ENCODE measurements around the gene B4GALT3. TPM values are rescaled to one million over a fixed set of nuclear protein-coding genes. Genes with fewer than 3 reads are reported as not detected.
A peak's percentile ranks its signal among the peaks of the same experiment; 100 is the strongest.

The B4GALT3 gene
- total and polyA plus RNA-seq, 2 of the 8 experiments (the other 6 are each of a cell fraction or from before 2014, with no cell fraction given), result 42.3 to 43.0 TPM

DNA sequence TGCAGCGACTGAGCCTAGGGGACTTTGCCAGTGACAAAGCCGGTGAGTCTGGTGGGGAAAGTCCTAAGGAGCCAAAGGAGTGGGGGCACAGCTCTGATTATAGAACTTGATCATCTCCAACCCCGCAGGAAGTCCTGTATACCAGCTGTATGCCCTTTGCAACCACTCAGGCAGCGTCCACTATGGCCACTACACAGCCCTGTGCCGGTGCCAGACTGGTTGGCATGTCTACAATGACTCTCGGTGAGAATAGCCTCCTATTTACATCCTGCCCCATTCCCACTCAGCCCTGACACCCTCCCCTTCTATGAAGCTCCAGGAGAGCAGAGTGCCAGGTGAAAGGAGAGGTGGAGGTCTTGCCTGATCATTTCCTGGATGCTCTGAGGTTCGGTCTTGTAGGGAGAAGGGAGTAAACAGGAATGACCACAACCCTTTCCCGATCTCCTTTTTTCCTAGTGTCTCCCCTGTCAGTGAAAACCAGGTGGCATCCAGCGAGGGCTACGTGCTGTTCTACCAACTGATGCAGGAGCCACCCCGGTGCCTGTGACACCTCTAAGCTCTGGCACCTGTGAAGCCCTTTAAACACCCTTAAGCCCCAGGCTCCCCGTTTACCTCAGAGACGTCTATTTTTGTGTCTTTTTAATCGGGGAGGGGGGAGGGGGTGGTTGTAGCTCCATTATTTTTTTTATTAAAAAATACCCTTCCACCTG, 12.3 kb downstream of the B4GALT3 start:
- Histone ChIP-seq H3K79me2 (ENCODE audit: control insufficient read depth in 1 of 2, insufficient read depth in 2 of 2, low read length in 2 of 2) (no peaks in the 10 kb centered on the region; a peak in 1 of 4 replicates), H3K27me3 (replicated peaks in 1 of 4; ENCODE audit: control insufficient read depth in 3 of 4, extremely low read depth in 1 of 4, insufficient read depth in 3 of 4, low read length in 3 of 4) (no peaks in the 10 kb centered on the region), H4K5ac (ENCODE audit: insufficient read length, low read depth, low read length) (no peak overlapping the region), H4K20me1 (replicated peaks in 1 of 2; ENCODE audit: control insufficient read depth in 1 of 2, insufficient read depth in 2 of 2, low read length in 2 of 2) (no peaks in the 10 kb centered on the region), H3K36me3 (ENCODE audit: control insufficient read depth in 2 of 4, insufficient read depth in 4 of 4, low read length in 3 of 4) (peaks cover 0 to 9% (median 4%) of the 10 kb centered on the region in 4 experiments; a peak in 3 of 8 replicates), H3K56ac (replicated peaks; ENCODE audit: insufficient read length, low read depth, low read length) (no peak overlapping the region), H3K4ac (replicated peaks; ENCODE audit: insufficient read length, low read depth, low read length) (no peak overlapping the region), H3K4me2 (ENCODE audit: insufficient read depth in 1 of 2, low read depth in 2 of 2, low read length in 2 of 2) (peak overlapping the region; percentile 66 to 92), H3K27ac (ENCODE audit: low read depth, low read length) (no peak overlapping the region), H2BK15ac (ENCODE audit: low read length) (no peak overlapping the region), H3K23me2 (ENCODE audit: low read depth, low read length) (peaks cover 11% of the 10 kb centered on the region; the same call in 1 of the 2 replicates), H3K4me3 (ENCODE audit: extremely low read depth in 1 of 4, insufficient read depth in 2 of 4, low read depth in 3 of 4, low read length in 4 of 4) (peak overlapping the region; percentile 64 to 87 (median 82); a peak in 5 of 8 replicates), H2AK5ac (ENCODE audit: low read depth, low read length) (no peak overlapping the region), H2BK120ac (replicated peaks; ENCODE audit: low read depth, low read length) (no peak overlapping the region), H3K9ac (replicated peaks in 1 of 4; ENCODE audit: extremely low read depth in 1 of 4, low read depth in 3 of 4, low read length in 3 of 4) (no peak overlapping the region), H4K91ac (replicated peaks; ENCODE audit: insufficient read length, low read length) (no peak overlapping the region), H3K23ac (ENCODE audit: insufficient read length) (no peak overlapping the region), H2AFZ (ENCODE audit: low read length) (no peak overlapping the region), H3K4me1 (replicated peaks in 1 of 4; ENCODE audit: control insufficient read depth in 3 of 4, insufficient read depth in 4 of 4, low read length in 3 of 4) (peaks cover 0 to 11% (median 8%) of the 10 kb centered on the region in 4 experiments; a peak in 4 of 7 replicates), H3K79me1 (ENCODE audit: low read depth, low read length) (no peaks in the 10 kb centered on the region; the same call in 1 of the 2 replicates), H2BK12ac (ENCODE audit: low read depth, low read length) (no peak overlapping the region), H3K14ac (ENCODE audit: insufficient read length) (no peak overlapping the region), H3K18ac (ENCODE audit: extremely low read depth, low read length) (no peak overlapping the region), H4K8ac (ENCODE audit: extremely low read depth, insufficient read depth, low read length) (no peak overlapping the region; the same call in 1 of the 2 replicates), H2BK5ac (ENCODE audit: low read depth, low read length) (no peak overlapping the region; the same call in 1 of the 2 replicates), H3K9me3 (ENCODE audit: insufficient read depth in 2 of 2, low read depth in 1 of 2, low read length in 1 of 2) (no peaks in the 10 kb centered on the region), H2BK20ac (ENCODE audit: low read length) (no peak overlapping the region)
- no peak for FAIRE-seq
- no peak for DNase-seq (ENCODE audit: low read depth in 1 of 2, low spot score in 2 of 2)
- ChIA-PET CTCF (ENCODE audit: partially characterized antibody) (interaction anchor here (0.6 to 5.3 kb wide), 23 partner anchors 10 to 555 kb away, joined by 3 to 32 read pairs (median 4); partner anchors contain the start of genes ADAMTS4, B4GALT3, DEDD and KLHDC9), POLR2A (ENCODE audit: partially characterized antibody) (interaction anchor here (0.6 to 4.7 kb wide), 6 partner anchors 11 to 127 kb away, joined by 3 to 51 read pairs (median 19); partner anchors contain the start of genes B4GALT3, DEDD, NDUFS2 and UFC1)
- WGBS, 2 experiments (ENCODE audit: extremely low coverage in 1 of 2, insufficient coverage in 1 of 2, insufficient read length in 1 of 2, insufficient replicate concordance in 2 of 2, low coverage in 1 of 2, low lambda C conversion rate in 2 of 2, missing lambda C conversion rate in 1 of 2), result 71% methylated on average over 14 of the region's 14 CpGs; no CpG with 5 or more reads in 1 of the 2 experiments
- TF ChIP-seq POU5F1 (IDR thresholded peaks at IDR 0.05; ENCODE audit: low read depth, low read length) (no peak), PHF8 (conservative IDR thresholded peaks at IDR 0.05; ENCODE audit: low read depth, low read length) (no peak), CTCF (IDR thresholded peaks at IDR 0.05; ENCODE audit: control extremely low read depth in 1 of 3, insufficient read depth in 1 of 3, low read depth in 1 of 3, low read length in 3 of 3) (no peak), CEBPB (IDR thresholded peaks at IDR 0.05; ENCODE audit: low read depth, low read length) (no peak), SAP30 (IDR thresholded peaks at IDR 0.05; ENCODE audit: insufficient read depth, insufficient replicate concordance, low read length) (no peak), TBP (IDR thresholded peaks at IDR 0.05; ENCODE audit: low read depth, low read length) (no peak), CTBP2 (IDR thresholded peaks at IDR 0.05; ENCODE audit: borderline replicate concordance, insufficient read depth, insufficient read length, low read length) (no peak), ZNF274 (IDR thresholded peaks at IDR 0.05; ENCODE audit: borderline replicate concordance, extremely low read depth, low read length) (no peak), BRCA1 (IDR thresholded peaks at IDR 0.05; ENCODE audit: low read depth, low read length) (no peak)

Measured in H1 (cell line).